Astrocyte of the spinal cord (primary cell): ENCODE data around the gene ARL2.

Experiments
- DNase-seq: peaks from one replicate; pipeline ENCODE4 v3.0.0; 2011; ENCODE audit warnings: low read depth, low spot score
- H3K4me3 ChIP-seq: 2 replicates; pipeline ENCODE4 v1.5.1; 2011; ENCODE audit warnings: low read depth, mild to moderate bottlenecking, low read length, moderate library complexity
- CTCF ChIP-seq: IDR thresholded peaks from 2 replicates; pipeline ENCODE4 v1.5.1; 2012; ENCODE audit warnings: low read depth, mild to moderate bottlenecking, low read length, inconsistent platforms
- in situ Hi-C: cut with HindIII; loops from 2 replicates; pipeline ENCODE4 v1.10.0; 2017; ENCODE audit warnings: low sequenced_read_pairs

The ARL2 gene

GRCh38 chr11:65008016-65008415 is 5.9 kb upstream of the ARL2 start:
- DNase-seq: no peak
- no peak for TF ChIP-seq CTCF
- no peak overlapping the region for H3K4me3 ChIP-seq
- in situ Hi-C loops: no loop called here

GRCh38 chr11:65008873-65009272 is 5.1 kb upstream of the ARL2 start:
- TF ChIP-seq CTCF: no peak
- no peak for DNase-seq
- in situ Hi-C loops: no loop called here
- H3K4me3 ChIP-seq: no peak overlapping the region

GRCh38 chr11:65013130-65013887 is 651 bp upstream of the ARL2 start:
- DNase-seq: peak; percentile 87
- in situ Hi-C loops: no loop called here
- TF ChIP-seq CTCF: peak; percentile 88
- peak overlapping the region; percentile 69 for H3K4me3 ChIP-seq

- peak overlapping the region; percentile 69 for H3K4me3 ChIP-seq
- in situ Hi-C loops: no loop called here
- no peak for TF ChIP-seq CTCF
- DNase-seq: no peak
Observed at GRCh38 chr11:65014726-65015227, 817 bp downstream of the ARL2 start.

- H3K4me3 ChIP-seq: no peak overlapping the region
- no peak for DNase-seq
- no peak for TF ChIP-seq CTCF
- in situ Hi-C loops: no loop called here
Observed at GRCh38 chr11:65016705-65017104, 2.7 kb downstream of the ARL2 start.

GRCh38 chr11:65017937-65018336 is 4.0 kb downstream of the ARL2 start:
- in situ Hi-C loops: no loop called here
- H3K4me3 ChIP-seq: no peak overlapping the region
- DNase-seq: no peak
- no peak for TF ChIP-seq CTCF
